Left lung (tissue), 10 donors: ENCODE results near the gene GIPC3. TPM values are rescaled to one million over a fixed set of nuclear protein-coding genes. Genes with fewer than 3 reads are reported as not detected.

Source experiments
- ATAC-seq: fragments of 200-7000 bp; cut with Tn5 transposase; one replicate; pipeline ENCODE4 v1.9.1; 2020; ENCODE audit warnings: moderate library complexity
- DNase-seq, 4 donors: peaks; one replicate each; pipeline ENCODE4 v3.0.0-alpha.2; 2013 to 2020
- H3K27ac ChIP-seq, 2 donors: fragments of 200-600 bp; sonication (generic) in 1 of 2; one replicate each; pipeline versions ENCODE4 v1.5.0 to v1.8.0; 2020 to 2021
- H3K27me3 ChIP-seq, 2 donors: fragments of 200-600 bp; sonication (generic) in 1 of 2; one replicate each; pipeline versions ENCODE4 v1.5.0 to v1.8.0; 2020 to 2021
- H3K36me3 ChIP-seq, 2 donors: fragments of 200-600 bp; sonication (generic) in 1 of 2; one replicate each; pipeline versions ENCODE4 v1.5.0 to v1.8.0; 2020 to 2021
- H3K4me1 ChIP-seq, 2 donors: fragments of 200-600 bp; one replicate each; pipeline ENCODE4 v1.8.0; 2021
- H3K4me3 ChIP-seq, 2 donors: fragments of 200-600 bp; sonication (generic) in 1 of 2; one replicate each; pipeline versions ENCODE4 v1.5.0 to v1.8.0; 2020 to 2021; ENCODE audit warnings: mild to moderate bottlenecking in 1 of 2
- H3K9me3 ChIP-seq, 2 donors: fragments of 200-600 bp; sonication (generic) in 1 of 2; one replicate each; pipeline versions ENCODE4 v1.5.0 to v1.8.0; 2020 to 2021
- CTCF ChIP-seq, 2 donors: fragments of 200-600 bp; sonication (generic) in 1 of 2; IDR thresholded peaks; one replicate each; pipeline versions ENCODE4 v1.5.0 to v1.8.0; 2021; ENCODE audit warnings: antibody characterized with exemption in 2 of 2
- intact Hi-C, 2 donors: fragments of 100-400 bp; cut with DNase I; formaldehyde crosslinking; loops; one replicate each; pipeline versions ENCODE4 v1.11.2 to v1.14.2; 2022
- polyA plus RNA-seq, 6 donors: library from polyadenylated mRNA; unstranded; fragments of 120-200 nt; gene quantifications; one replicate each; pipeline ENCODE4 v1.2.1, GENCODE V29; 2013; ENCODE audit not compliant: insufficient read length in 6 of 6
- total RNA-seq, 2 donors: library from RNA; stranded (reverse); fragmentation: NEBNext Ultra II Directional; extraction: Animal tissue kit (Norgen Biotek cat#: 25700); gene quantifications; one replicate each; pipeline ENCODE4 v1.2.1, GENCODE V29; 2021
- donor health status: DM: no; HTN: yes; CAD: no.
- donor health status: DM: no; HTN: no; CAD: no.

Gene GIPC3
- total and polyA plus RNA-seq, 8 donors: 3.1 to 8.5 (median 4.4) TPM

- Histone ChIP-seq H3K4me3 (peak within 1 kb of the TSS; percentile 85 to 99), H3K9me3 (no peaks in the 10 kb centered on the region), H3K27ac (peak within 1 kb of the TSS; percentile 76 to 85), H3K27me3 (no peaks in the 10 kb centered on the region), H3K36me3 (peaks cover 0 to 10% of the 10 kb centered on the region in 2 donors), H3K4me1 (peaks cover 0 to 29% of the 10 kb centered on the region in 2 donors)
- no peak for TF ChIP-seq CTCF (IDR thresholded peaks at IDR 0.05)
- no peak for DNase-seq
- intact Hi-C loops: no loop called here
- ATAC-seq: no peak
These were observed 12.5 kb upstream of the GIPC3 start, which contains the start of gene HMG20B for GRCh38 chr19:3572855-3573161. TSS of gene HMG20B (plus strand) at chr19:3572944. CDS start at chr19:3573310, 366 bp downstream.

- DNase-seq: peak in 1 of 4 donors; percentile 88
These were observed 12.0 kb upstream of the GIPC3 start for GRCh38 chr19:3573162-3573857.

GRCh38 chr19:3573858-3574637, 11.2 kb upstream of the GIPC3 start:
- Histone ChIP-seq H3K36me3 (peaks cover 0 to 16% of the 10 kb centered on the region in 2 donors), H3K4me1 (peaks cover 0 to 29% of the 10 kb centered on the region in 2 donors), H3K27me3 (no peaks in the 10 kb centered on the region), H3K4me3 (peak overlapping the region; percentile 85 to 99), H3K9me3 (no peaks in the 10 kb centered on the region), H3K27ac (no peak overlapping the region)
- no peak for TF ChIP-seq CTCF (IDR thresholded peaks at IDR 0.05)
- peak in 3 of 4 donors; percentile 80 to 98 (median 91) for DNase-seq
- intact Hi-C loops: no loop called here
- peak; percentile 59 for ATAC-seq

More at GRCh38 chr19:3573162-3573857, 12.0 kb upstream of the GIPC3 start:
- intact Hi-C loops: no loop called here
- H3K4me1 ChIP-seq: peaks cover 0 to 29% of the 10 kb centered on the region in 2 donors
- peak overlapping the region; percentile 85 to 99 for H3K4me3 ChIP-seq
- TF ChIP-seq CTCF (IDR thresholded peaks at IDR 0.05): no peak
- H3K9me3 ChIP-seq: no peaks in the 10 kb centered on the region
- H3K27ac ChIP-seq: peak overlapping the region; percentile 76 to 85
- no peaks in the 10 kb centered on the region for H3K27me3 ChIP-seq
- ATAC-seq: peak; percentile 14
- H3K36me3 ChIP-seq: peaks cover 0 to 15% of the 10 kb centered on the region in 2 donors

- peaks cover 0 to 16% of the 10 kb centered on the region in 2 donors for H3K36me3 ChIP-seq
- no peak overlapping the region for H3K27ac ChIP-seq
- H3K4me1 ChIP-seq: peaks cover 0 to 29% of the 10 kb centered on the region in 2 donors
- no peaks in the 10 kb centered on the region for H3K27me3 ChIP-seq
- DNase-seq: no peak
- intact Hi-C loops: no loop called here
- TF ChIP-seq CTCF (IDR thresholded peaks at IDR 0.05): no peak
- H3K4me3 ChIP-seq: no peak overlapping the region
- H3K9me3 ChIP-seq: no peaks in the 10 kb centered on the region
- ATAC-seq: no peak
These were observed 10.0 kb upstream of the GIPC3 start for GRCh38 chr19:3575260-3575741.
